HL-60 (cell line): ENCODE results near the gene VRK2.

ENCODE experiments used
- DNase-seq, 2 experiments: peaks; one replicate each; pipeline ENCODE4 v3.0.0-alpha.2; 2010 to 2020; ENCODE audit warnings: low read depth in 1 of 2, low spot score in 1 of 2
- H3K27ac ChIP-seq: fragments of 250-450 bp; sonication (Bioruptor Pico); replicated peaks from 2 replicates; pipeline ENCODE4 v1.5.1; 2020; ENCODE audit warnings: mild to moderate bottlenecking, moderate library complexity
- H3K27me3 ChIP-seq: fragments of 250-450 bp; sonication (Bioruptor Pico); 2 replicates; pipeline ENCODE4 v1.5.1; 2021; ENCODE audit warnings: mild to moderate bottlenecking, moderate library complexity; ENCODE audit not compliant: insufficient read depth, poor library complexity, severe bottlenecking
- H3K4me3 ChIP-seq: replicated peaks from 2 replicates; pipeline ENCODE4 v1.5.1; 2011; ENCODE audit warnings: mild to moderate bottlenecking, control low read depth, low read length; ENCODE audit not compliant: insufficient read depth
- GABPA ChIP-seq: IDR thresholded peaks from 2 replicates; pipeline ENCODE4 v1.6.1; 2012; ENCODE audit warnings: low read depth
- POLR2AphosphoS5 ChIP-seq: IDR thresholded peaks from 2 replicates; pipeline ENCODE4 v1.6.1; 2012; ENCODE audit warnings: low read depth
- SPI1 ChIP-seq: IDR thresholded peaks from 2 replicates; pipeline ENCODE4 v1.6.1; 2012; ENCODE audit warnings: low read depth, mild to moderate bottlenecking, borderline replicate concordance
- TF ChIP-seq, protein P1 (sequence below): IDR thresholded peaks from one replicate; pipeline ENCODE4 v1.5.1; 2011; ENCODE audit warnings: low read length, control low read depth, inconsistent platforms; ENCODE audit not compliant: insufficient read depth
- TF ChIP-seq, protein P2 (sequence below): IDR thresholded peaks from 2 replicates; pipeline ENCODE4 v1.6.1; 2012; ENCODE audit warnings: low read depth; ENCODE audit not compliant: insufficient replicate concordance

Gene VRK2

DNA sequence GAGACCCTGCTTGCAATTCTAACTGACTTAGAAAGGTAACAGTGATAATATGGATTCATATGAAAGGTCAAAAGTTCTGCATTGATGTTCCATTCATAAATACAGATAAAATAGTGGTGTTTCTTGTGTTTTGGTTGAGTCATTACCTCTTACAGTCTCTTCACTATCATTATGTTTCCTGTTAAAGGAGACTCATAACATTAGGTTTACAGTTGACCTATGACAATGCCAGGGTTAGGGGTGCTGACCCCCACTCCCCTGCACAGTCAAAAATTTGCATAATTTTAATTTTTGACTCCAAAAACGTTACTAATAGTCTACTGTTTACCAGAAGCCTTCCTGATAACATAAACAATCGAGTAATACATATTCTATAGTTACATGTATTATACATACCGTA, 75.4 kb downstream of the VRK2 start:
- H3K27ac ChIP-seq = no peak overlapping the region
- no peak overlapping the region for H3K4me3 ChIP-seq
- no peak for TF ChIP-seq GABPA
- no peak for TF ChIP-seq POLR2AphosphoS5
- TF ChIP-seq, protein P1, sequence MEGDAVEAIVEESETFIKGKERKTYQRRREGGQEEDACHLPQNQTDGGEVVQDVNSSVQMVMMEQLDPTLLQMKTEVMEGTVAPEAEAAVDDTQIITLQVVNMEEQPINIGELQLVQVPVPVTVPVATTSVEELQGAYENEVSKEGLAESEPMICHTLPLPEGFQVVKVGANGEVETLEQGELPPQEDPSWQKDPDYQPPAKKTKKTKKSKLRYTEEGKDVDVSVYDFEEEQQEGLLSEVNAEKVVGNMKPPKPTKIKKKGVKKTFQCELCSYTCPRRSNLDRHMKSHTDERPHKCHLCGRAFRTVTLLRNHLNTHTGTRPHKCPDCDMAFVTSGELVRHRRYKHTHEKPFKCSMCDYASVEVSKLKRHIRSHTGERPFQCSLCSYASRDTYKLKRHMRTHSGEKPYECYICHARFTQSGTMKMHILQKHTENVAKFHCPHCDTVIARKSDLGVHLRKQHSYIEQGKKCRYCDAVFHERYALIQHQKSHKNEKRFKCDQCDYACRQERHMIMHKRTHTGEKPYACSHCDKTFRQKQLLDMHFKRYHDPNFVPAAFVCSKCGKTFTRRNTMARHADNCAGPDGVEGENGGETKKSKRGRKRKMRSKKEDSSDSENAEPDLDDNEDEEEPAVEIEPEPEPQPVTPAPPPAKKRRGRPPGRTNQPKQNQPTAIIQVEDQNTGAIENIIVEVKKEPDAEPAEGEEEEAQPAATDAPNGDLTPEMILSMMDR = no peak
- TF ChIP-seq, protein P2, sequence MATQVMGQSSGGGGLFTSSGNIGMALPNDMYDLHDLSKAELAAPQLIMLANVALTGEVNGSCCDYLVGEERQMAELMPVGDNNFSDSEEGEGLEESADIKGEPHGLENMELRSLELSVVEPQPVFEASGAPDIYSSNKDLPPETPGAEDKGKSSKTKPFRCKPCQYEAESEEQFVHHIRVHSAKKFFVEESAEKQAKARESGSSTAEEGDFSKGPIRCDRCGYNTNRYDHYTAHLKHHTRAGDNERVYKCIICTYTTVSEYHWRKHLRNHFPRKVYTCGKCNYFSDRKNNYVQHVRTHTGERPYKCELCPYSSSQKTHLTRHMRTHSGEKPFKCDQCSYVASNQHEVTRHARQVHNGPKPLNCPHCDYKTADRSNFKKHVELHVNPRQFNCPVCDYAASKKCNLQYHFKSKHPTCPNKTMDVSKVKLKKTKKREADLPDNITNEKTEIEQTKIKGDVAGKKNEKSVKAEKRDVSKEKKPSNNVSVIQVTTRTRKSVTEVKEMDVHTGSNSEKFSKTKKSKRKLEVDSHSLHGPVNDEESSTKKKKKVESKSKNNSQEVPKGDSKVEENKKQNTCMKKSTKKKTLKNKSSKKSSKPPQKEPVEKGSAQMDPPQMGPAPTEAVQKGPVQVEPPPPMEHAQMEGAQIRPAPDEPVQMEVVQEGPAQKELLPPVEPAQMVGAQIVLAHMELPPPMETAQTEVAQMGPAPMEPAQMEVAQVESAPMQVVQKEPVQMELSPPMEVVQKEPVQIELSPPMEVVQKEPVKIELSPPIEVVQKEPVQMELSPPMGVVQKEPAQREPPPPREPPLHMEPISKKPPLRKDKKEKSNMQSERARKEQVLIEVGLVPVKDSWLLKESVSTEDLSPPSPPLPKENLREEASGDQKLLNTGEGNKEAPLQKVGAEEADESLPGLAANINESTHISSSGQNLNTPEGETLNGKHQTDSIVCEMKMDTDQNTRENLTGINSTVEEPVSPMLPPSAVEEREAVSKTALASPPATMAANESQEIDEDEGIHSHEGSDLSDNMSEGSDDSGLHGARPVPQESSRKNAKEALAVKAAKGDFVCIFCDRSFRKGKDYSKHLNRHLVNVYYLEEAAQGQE = no peak
- TF ChIP-seq SPI1 = no peak
- H3K27me3 ChIP-seq = no peaks in the 10 kb centered on the region
- DNase-seq = no peak

DNA sequence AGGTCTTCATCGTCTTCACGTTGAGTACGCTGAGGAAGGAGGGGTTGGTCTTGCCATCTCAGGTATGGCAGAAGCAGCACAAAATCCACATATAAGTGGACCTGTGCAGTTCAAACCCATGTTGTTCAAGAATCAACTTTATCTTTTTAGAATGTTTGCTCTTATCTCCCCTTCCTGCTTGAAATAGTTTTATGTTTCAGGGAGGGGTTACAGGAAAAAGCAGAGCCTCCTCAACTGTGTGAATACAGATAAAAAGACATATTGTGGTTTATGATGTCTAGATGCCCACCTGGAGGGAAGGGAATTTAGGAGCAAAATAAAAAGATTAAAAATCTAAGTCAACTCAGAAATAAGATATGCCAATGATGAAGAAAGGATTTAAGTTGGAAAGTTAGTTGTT, 75.9 kb downstream of the VRK2 start:
- TF ChIP-seq, protein P2 = no peak
- no peak for TF ChIP-seq POLR2AphosphoS5
- Histone ChIP-seq H3K27ac (no peak overlapping the region), H3K27me3 (no peaks in the 10 kb centered on the region), H3K4me3 (no peak overlapping the region)
- DNase-seq = no peak

DNA sequence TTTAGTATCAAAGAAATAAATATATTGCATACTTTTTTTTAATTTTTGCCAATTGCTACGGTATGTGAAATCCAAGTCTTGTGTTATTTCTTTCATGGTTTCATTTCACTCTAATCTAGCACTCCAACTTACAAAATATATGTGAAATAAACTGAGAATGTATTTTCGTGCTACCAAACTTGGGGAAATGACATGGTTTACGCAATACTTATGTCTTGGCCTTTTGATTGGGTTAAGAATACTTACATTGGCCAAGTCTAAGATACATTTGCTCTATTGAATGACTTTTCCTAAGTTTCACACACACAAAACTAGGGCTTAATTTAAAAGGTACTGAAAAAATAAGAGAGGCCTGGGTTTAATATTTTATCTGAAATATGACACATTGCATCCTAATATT, 80.5 kb downstream of the VRK2 start:
- H3K27ac ChIP-seq = no peak overlapping the region
- H3K27me3 ChIP-seq = no peaks in the 10 kb centered on the region
- no peak for DNase-seq
- TF ChIP-seq GABPA (no peak), POLR2AphosphoS5 (no peak), SPI1 (no peak)
- TF ChIP-seq, protein P1 = no peak
- TF ChIP-seq, protein P2 = no peak
- no peak overlapping the region for H3K4me3 ChIP-seq

DNA sequence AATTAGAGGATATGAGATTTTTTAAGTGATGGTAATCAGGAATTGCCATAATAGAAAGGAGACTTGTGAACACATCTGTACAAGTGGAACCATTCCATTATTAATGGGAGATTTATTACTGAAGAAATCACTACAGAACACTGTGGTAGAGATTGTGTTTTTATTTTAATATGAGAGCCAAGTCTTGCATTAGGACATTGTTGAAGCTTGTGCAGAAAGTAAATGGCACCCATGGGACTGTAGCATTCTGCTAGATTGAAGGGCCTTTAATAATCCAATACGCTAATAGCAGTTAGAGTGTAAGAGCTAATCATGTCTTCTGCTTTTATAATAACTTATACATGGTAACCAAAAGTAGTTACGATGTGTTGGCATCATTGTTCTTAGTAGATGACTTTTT, 83.6 kb downstream of the VRK2 start:
- no peak overlapping the region for H3K27ac ChIP-seq
- TF ChIP-seq, protein P2 = no peak
- TF ChIP-seq POLR2AphosphoS5 = no peak
- no peak for TF ChIP-seq GABPA
- TF ChIP-seq SPI1 = no peak
- TF ChIP-seq, protein P1 = no peak
- no peaks in the 10 kb centered on the region for H3K27me3 ChIP-seq
- no peak for DNase-seq
- no peak overlapping the region for H3K4me3 ChIP-seq
